GM12878 (cell line): Measurements from ENCODE around the gene POLR2L. TPM values are rescaled to one million over a fixed set of nuclear protein-coding genes. Genes with fewer than 3 reads are reported as not detected.

Source experiments
- ATAC-seq: fragments of 200-7000 bp; cut with Tn5 transposase; 3 replicates; pipeline ENCODE4 v1.9.1; 2020; ENCODE audit warnings: mild to moderate bottlenecking, moderate library complexity
- BruUV-seq: library from RNA; stranded (reverse); fragments of 400-500 nt; replicated peaks from 2 replicates; lab custom pipeline; 2021; lab: Mats Ljungman, UMichigan
- CTCF ChIA-PET: fragments of 300-600 bp; sonication (Branson Sonifier 250); formaldehyde crosslinking; extraction: SDS; loops from one replicate; lab custom pipeline; 2021; ENCODE audit warnings: inconsistent platforms; lab: Yijun Ruan, JAX
- POLR2A ChIA-PET: fragments of 350-600 bp; formaldehyde crosslinking; extraction: SDS; loops from one replicate; lab custom pipeline; 2021; ENCODE audit warnings: inconsistent platforms; lab: Charles Lee
- RAD21 ChIA-PET: fragments of 300-600 bp; sonication (Branson Sonifier 250); formaldehyde crosslinking; loops from one replicate; lab custom pipeline; 2023; ENCODE audit warnings: antibody characterized with exemption; ENCODE audit not compliant: unreplicated experiment; lab: Charles Lee
- SMC1A ChIA-PET: fragments of 300-600 bp; sonication (Branson Sonifier 250); formaldehyde crosslinking; loops from one replicate; lab custom pipeline; 2023; ENCODE audit not compliant: unreplicated experiment, uncharacterized antibody; lab: Charles Lee
- DNase-seq: peaks from one replicate; pipeline ENCODE4 v3.0.0-alpha.2; 2011; ENCODE audit warnings: low read depth, low spot score
- FAIRE-seq: peaks from 3 replicates; lab custom pipeline; 2011; peaks lifted over from hg19 to GRCh38; lab: Jason Lieb, UNC
- H2AFZ ChIP-seq: 2 replicates; pipeline ENCODE4 v1.6.0; 2011; ENCODE audit warnings: low read depth, low read length, control low read depth; ENCODE audit not compliant: control insufficient read depth
- H3K27ac ChIP-seq: 2 replicates; pipeline ENCODE4 v1.5.1; 2011; ENCODE audit warnings: control low read depth; ENCODE audit not compliant: control insufficient read depth, insufficient read depth
- H3K27me3 ChIP-seq, 2 experiments: replicated peaks in 1 of 2; 2 replicates each; pipeline versions ENCODE4 v1.6.0 to v1.6.1; 2011; ENCODE audit warnings: low read length in 1 of 2; ENCODE audit not compliant: control insufficient read depth in 2 of 2, insufficient read depth in 2 of 2
- H3K36me3 ChIP-seq, 2 experiments: 2 replicates each; pipeline ENCODE4 v1.5.1; 2011; ENCODE audit warnings: low read length in 1 of 2; ENCODE audit not compliant: control insufficient read depth in 2 of 2, insufficient read depth in 2 of 2
- H3K4me1 ChIP-seq: 2 replicates; pipeline ENCODE4 v1.6.1; 2011; ENCODE audit warnings: mild to moderate bottlenecking, low read length, moderate library complexity, mixed read lengths; ENCODE audit not compliant: control insufficient read depth, insufficient read depth
- H3K4me2 ChIP-seq: 2 replicates; pipeline ENCODE4 v1.6.0; 2011; ENCODE audit warnings: control low read depth; ENCODE audit not compliant: control insufficient read depth, insufficient read depth
- H3K4me3 ChIP-seq: fragments of 200-600 bp; sonication (generic); 2 replicates; pipeline ENCODE4 v1.5.1; 2016
- H3K79me2 ChIP-seq: 2 replicates; pipeline ENCODE4 v1.6.0; 2011; ENCODE audit warnings: low read length; ENCODE audit not compliant: control insufficient read depth, insufficient read depth
- H3K9ac ChIP-seq: 2 replicates; pipeline ENCODE4 v1.8.0; 2011; ENCODE audit warnings: low read length, control low read depth, mixed read lengths; ENCODE audit not compliant: control insufficient read depth, insufficient read depth
- H3K9me3 ChIP-seq: replicated peaks from 3 replicates; pipeline ENCODE4 v1.5.1; 2011; ENCODE audit warnings: mild to moderate bottlenecking, low read length; ENCODE audit not compliant: control insufficient read depth, insufficient read depth
- H4K20me1 ChIP-seq: 2 replicates; pipeline ENCODE4 v1.6.0; 2011; ENCODE audit not compliant: control insufficient read depth, insufficient read depth
- CREM ChIP-seq: IDR thresholded peaks from 2 replicates; pipeline ENCODE4 v1.6.1; 2014; ENCODE audit warnings: antibody characterized with exemption, low read depth
- CUX1 ChIP-seq: IDR thresholded peaks from 2 replicates; pipeline ENCODE4 v1.6.1; 2012; ENCODE audit warnings: improper control_type of control experiment, low read depth, low read length; ENCODE audit not compliant: insufficient replicate concordance
- FOS ChIP-seq: IDR thresholded peaks from 3 replicates; pipeline ENCODE4 v1.6.1; 2011; ENCODE audit warnings: borderline replicate concordance; ENCODE audit not compliant: insufficient read length; ENCODE audit errors: extremely low read depth
- JUND ChIP-seq: IDR thresholded peaks from 2 replicates; pipeline ENCODE4 v1.6.1; 2012; ENCODE audit warnings: low read depth, mild to moderate bottlenecking, low read length, improper control_type of control experiment, moderate library complexity
- NFXL1 ChIP-seq: fragments of 450-650 bp; IDR thresholded peaks from 2 replicates; pipeline ENCODE4 v1.6.1; 2017; ENCODE audit warnings: antibody characterized with exemption, mild to moderate bottlenecking, borderline replicate concordance
- POLR2A ChIP-seq: IDR thresholded peaks from 2 replicates; pipeline ENCODE4 v1.6.1; 2011; ENCODE audit warnings: low read depth, mild to moderate bottlenecking, low read length
- SIX5 ChIP-seq: IDR thresholded peaks from 2 replicates; pipeline ENCODE4 v1.6.1; 2011; ENCODE audit warnings: mild to moderate bottlenecking, low read depth, low read length, moderate library complexity; ENCODE audit not compliant: severe bottlenecking
- SMAD5 ChIP-seq: IDR thresholded peaks from 2 replicates; pipeline ENCODE4 v1.6.1; 2016; ENCODE audit warnings: antibody characterized with exemption, low read depth
- WGBS: methylation state at CpG from one replicate; pipeline ENCODE4 v1.1.6; 2016; ENCODE audit warnings: low lambda C conversion rate; ENCODE audit not compliant: insufficient replicate concordance, insufficient coverage; ENCODE audit errors: missing lambda C conversion rate; 5-methylcytosine and 5-hydroxymethylcytosine counted together
- in situ Hi-C: fragments of 300-500 bp; cut with MboI; formaldehyde crosslinking; loops from 9 replicates; pipeline ENCODE4 v1.14.3; 2018; ENCODE audit warnings: mixed read lengths
- intact Hi-C: fragments of 100-400 bp; cut with micrococcal nuclease; formaldehyde crosslinking; loops from one replicate; pipeline ENCODE4 v1.14.2; 2022; ENCODE audit not compliant: unreplicated experiment
- polyA plus RNA-seq, 11 experiments: library from polyadenylated mRNA; depleted of rRNA in 4 of 11; unstranded in 6 of 11; stranded (reverse) in 5 of 11; fragments of >200 nt; fragmentation: Nextera tagmentation in 4 of 11; fragmentation: Illumina TruSeq in 1 of 11; extraction: Ambion mirVana in 4 of 11; extraction: Trizol in 1 of 11; gene quantifications; 1 replicate in 1 of 11; 2 replicates in 10 of 11; pipeline versions ENCODE4 v1.2.1 to v1.2.3, GENCODE V29; 2011 to 2016; ENCODE audit warnings: inconsistent platforms in 2 of 11, missing spikeins in 2 of 11, low read depth in 1 of 11
- total RNA-seq, 4 experiments: library from RNA; depleted of rRNA in 3 of 4; stranded (reverse); fragments of >200 nt in 3 of 4; fragmentation: Illumina TruSeq in 1 of 4; extraction: Trizol in 1 of 4; gene quantifications; 2 replicates each; pipeline versions ENCODE4 v1.2.1 to v1.2.3, GENCODE V29; 2013 to 2021
- TF ChIP-seq, protein P1 (sequence below), 3 experiments: IDR thresholded peaks in 2 of 3; conservative IDR thresholded peaks in 1 of 3; 2 replicates each; pipeline ENCODE4 v1.5.1; 2011; ENCODE audit warnings: low read depth in 3 of 3, low read length in 3 of 3, mild to moderate bottlenecking in 3 of 3, control low read depth in 2 of 3, moderate library complexity in 2 of 3, inconsistent platforms in 1 of 3, mixed read lengths in 1 of 3; ENCODE audit not compliant: control insufficient read depth in 2 of 3, insufficient read depth in 1 of 3; ENCODE audit errors: extremely low read depth in 1 of 3

Gene POLR2L
- total and polyA plus RNA-seq, 10 of the 15 experiments (the other 5 are each of a cell fraction or from before 2014, with no cell fraction given), result 23.1 to 497 (median 125) TPM

- no peak overlapping the region for H3K9ac ChIP-seq
- TF ChIP-seq CREM (no peak), JUND (no peak)
- ChIA-PET SMC1A (no interaction called here), CTCF (no interaction called here), POLR2A (interaction anchor here (0.7 kb wide), 1 partner anchor 418 kb away, joined by 3 read pairs; no protein-coding TSS in a partner anchor), RAD21 (interaction anchor here (0.9 kb wide), 1 partner anchor 13 kb away, joined by 3 read pairs; no protein-coding TSS in a partner anchor)
- in situ Hi-C loops (no loop called here), intact Hi-C loops (no loop called here)
- ATAC-seq (no peak), DNase-seq (no peak), FAIRE-seq (no peak)
- no peaks in the 10 kb centered on the region for H3K4me1 ChIP-seq
- H3K4me2 ChIP-seq, result no peak overlapping the region
- no peak overlapping the region for H2AFZ ChIP-seq
- H3K27me3 ChIP-seq, result no peaks in the 10 kb centered on the region
- no peak overlapping the region for H3K4me3 ChIP-seq
- H4K20me1 ChIP-seq, result no peaks in the 10 kb centered on the region
- no peaks in the 10 kb centered on the region for H3K79me2 ChIP-seq
- 59% methylated on average over 25 of the region's 27 CpGs for WGBS
- no peaks in the 10 kb centered on the region for H3K36me3 ChIP-seq
- no peaks in the 10 kb centered on the region for H3K9me3 ChIP-seq
- no TSS peak for BruUV-seq
- no peak overlapping the region for H3K27ac ChIP-seq
Measured at GRCh38 chr11:858053-858761, 15.9 kb upstream of the POLR2L start.

GRCh38 chr11:856397-856796 lies 14.1 kb upstream of the POLR2L start:
- RAD21 ChIA-PET, result no interaction called here
- no peak overlapping the region for H3K9ac ChIP-seq
- no peaks in the 10 kb centered on the region for H3K36me3 ChIP-seq
- intact Hi-C loops (no loop called here), in situ Hi-C loops (no loop called here)
- BruUV-seq, result no TSS peak
- no peak for ATAC-seq
- no peak for FAIRE-seq
- no peak for DNase-seq
- H2AFZ ChIP-seq, result no peak overlapping the region
- H3K9me3 ChIP-seq, result no peaks in the 10 kb centered on the region
- CTCF ChIA-PET, result no interaction called here
- no peaks in the 10 kb centered on the region for H3K27me3 ChIP-seq
- H4K20me1 ChIP-seq, result no peaks in the 10 kb centered on the region
- WGBS, result 23% methylated on average over 8 of the region's 8 CpGs
- POLR2A ChIA-PET, result no interaction called here
- no peak overlapping the region for H3K4me3 ChIP-seq
- SMC1A ChIA-PET, result no interaction called here
- no peaks in the 10 kb centered on the region for H3K79me2 ChIP-seq
- H3K4me1 ChIP-seq, result no peaks in the 10 kb centered on the region
- H3K27ac ChIP-seq, result no peak overlapping the region
- no peak overlapping the region for H3K4me2 ChIP-seq
- TF ChIP-seq, protein P1, sequence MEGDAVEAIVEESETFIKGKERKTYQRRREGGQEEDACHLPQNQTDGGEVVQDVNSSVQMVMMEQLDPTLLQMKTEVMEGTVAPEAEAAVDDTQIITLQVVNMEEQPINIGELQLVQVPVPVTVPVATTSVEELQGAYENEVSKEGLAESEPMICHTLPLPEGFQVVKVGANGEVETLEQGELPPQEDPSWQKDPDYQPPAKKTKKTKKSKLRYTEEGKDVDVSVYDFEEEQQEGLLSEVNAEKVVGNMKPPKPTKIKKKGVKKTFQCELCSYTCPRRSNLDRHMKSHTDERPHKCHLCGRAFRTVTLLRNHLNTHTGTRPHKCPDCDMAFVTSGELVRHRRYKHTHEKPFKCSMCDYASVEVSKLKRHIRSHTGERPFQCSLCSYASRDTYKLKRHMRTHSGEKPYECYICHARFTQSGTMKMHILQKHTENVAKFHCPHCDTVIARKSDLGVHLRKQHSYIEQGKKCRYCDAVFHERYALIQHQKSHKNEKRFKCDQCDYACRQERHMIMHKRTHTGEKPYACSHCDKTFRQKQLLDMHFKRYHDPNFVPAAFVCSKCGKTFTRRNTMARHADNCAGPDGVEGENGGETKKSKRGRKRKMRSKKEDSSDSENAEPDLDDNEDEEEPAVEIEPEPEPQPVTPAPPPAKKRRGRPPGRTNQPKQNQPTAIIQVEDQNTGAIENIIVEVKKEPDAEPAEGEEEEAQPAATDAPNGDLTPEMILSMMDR (IDR thresholded peaks at IDR 0.05 in 2 of 3, conservative IDR thresholded peaks at IDR 0.05 in 1 of 3; ENCODE audit: control insufficient read depth in 2 of 3, extremely low read depth in 1 of 3, insufficient read depth in 1 of 3, low read depth in 3 of 3, low read length in 3 of 3), result no peak
- TF ChIP-seq POLR2A (no peak), CUX1 (no peak), FOS (no peak), NFXL1 (no peak), SIX5 (no peak), SMAD5 (no peak)
